CD8-positive, alpha-beta memory T cell (primary cell): ENCODE measurements around the gene WNK2. TPM values are rescaled to one million over a fixed set of nuclear protein-coding genes. Genes with fewer than 3 reads are reported as not detected.

Experiments
- CTCF ChIA-PET: fragments of 350-600 bp; sonication (Branson Sonifier 250); formaldehyde crosslinking; loops from one replicate; lab custom pipeline; 2021; ENCODE audit warnings: antibody characterized with exemption; lab: Charles Lee
- POLR2A ChIA-PET: fragments of 350-600 bp; sonication (Branson Sonifier 250); formaldehyde crosslinking; loops from one replicate; lab custom pipeline; 2021; ENCODE audit warnings: antibody characterized with exemption; lab: Charles Lee
- DNase-seq, 5 donors: peaks; one replicate each; pipeline versions ENCODE4 v3.0.0 to v3.0.0-alpha.2; 2020 to 2022; ENCODE audit warnings: mixed read lengths in 1 of 5
- H3K27ac ChIP-seq: one replicate; pipeline ENCODE4 v1.7.0; 2013; ENCODE audit warnings: low read depth, mild to moderate bottlenecking, low read length, moderate library complexity
- H3K27me3 ChIP-seq: 2 replicates; pipeline ENCODE4 v1.7.0; 2013; ENCODE audit warnings: low read length, mild to moderate bottlenecking; ENCODE audit not compliant: insufficient read depth, poor library complexity, severe bottlenecking
- H3K36me3 ChIP-seq: 2 replicates; pipeline ENCODE4 v1.7.0; 2013; ENCODE audit warnings: mild to moderate bottlenecking, low read length, moderate library complexity; ENCODE audit not compliant: insufficient read depth
- H3K4me1 ChIP-seq: 2 replicates; pipeline ENCODE4 v1.7.0; 2013; ENCODE audit warnings: mild to moderate bottlenecking, low read length, moderate library complexity; ENCODE audit not compliant: insufficient read depth
- H3K4me3 ChIP-seq: 2 replicates; pipeline ENCODE4 v1.7.0; 2013; ENCODE audit warnings: mild to moderate bottlenecking, low read length
- H3K9me3 ChIP-seq: 2 replicates; pipeline ENCODE4 v1.7.0; 2013; ENCODE audit warnings: mild to moderate bottlenecking, low read length
- H3K27ac Mint-ChIP-seq, 8 donors: one replicate each; pipeline ENCODE4 v1.8.0; 2020 to 2021; ENCODE audit warnings: mixed read lengths in 8 of 8, mild to moderate bottlenecking in 6 of 8, inconsistent platforms in 3 of 8, moderate library complexity in 3 of 8
- H3K27me3 Mint-ChIP-seq, 2 donors: one replicate each; pipeline ENCODE4 v1.8.0; 2020 to 2021; ENCODE audit warnings: mixed read lengths in 2 of 2, mild to moderate bottlenecking in 1 of 2, moderate library complexity in 1 of 2
- H3K36me3 Mint-ChIP-seq, 3 donors: one replicate each; pipeline ENCODE4 v1.8.0; 2020 to 2021; ENCODE audit warnings: mixed read lengths in 3 of 3, inconsistent platforms in 1 of 3, mild to moderate bottlenecking in 1 of 3
- H3K4me1 Mint-ChIP-seq, 3 donors: one replicate each; pipeline ENCODE4 v1.8.0; 2020 to 2021; ENCODE audit warnings: mixed read lengths in 3 of 3, inconsistent platforms in 1 of 3, mild to moderate bottlenecking in 1 of 3
- H3K4me3 Mint-ChIP-seq, 7 donors: one replicate each; pipeline ENCODE4 v1.8.0; 2020 to 2021; ENCODE audit warnings: mixed read lengths in 7 of 7, mild to moderate bottlenecking in 6 of 7, moderate library complexity in 4 of 7, inconsistent platforms in 2 of 7
- H3K9me3 Mint-ChIP-seq, 5 donors: one replicate each; pipeline ENCODE4 v1.8.0; 2020 to 2022; ENCODE audit warnings: mixed read lengths in 5 of 5, mild to moderate bottlenecking in 3 of 5, moderate library complexity in 2 of 5, inconsistent platforms in 1 of 5
- polyA plus RNA-seq: library from polyadenylated mRNA; unstranded; fragments of 300-500 nt; fragmentation: Illumina TruSeq; gene quantifications from one replicate; pipeline ENCODE4 v1.2.3, GENCODE V29; 2021
- total RNA-seq, 2 experiments: library from RNA; stranded (reverse); gene quantifications; one replicate each; pipeline ENCODE4 v1.2.3, GENCODE V29; 2021

WNK2 gene
- total and polyA plus RNA-seq, 3 experiments from 2014 or later = 0.20 to 0.55 TPM; not detected in 1

DNA sequence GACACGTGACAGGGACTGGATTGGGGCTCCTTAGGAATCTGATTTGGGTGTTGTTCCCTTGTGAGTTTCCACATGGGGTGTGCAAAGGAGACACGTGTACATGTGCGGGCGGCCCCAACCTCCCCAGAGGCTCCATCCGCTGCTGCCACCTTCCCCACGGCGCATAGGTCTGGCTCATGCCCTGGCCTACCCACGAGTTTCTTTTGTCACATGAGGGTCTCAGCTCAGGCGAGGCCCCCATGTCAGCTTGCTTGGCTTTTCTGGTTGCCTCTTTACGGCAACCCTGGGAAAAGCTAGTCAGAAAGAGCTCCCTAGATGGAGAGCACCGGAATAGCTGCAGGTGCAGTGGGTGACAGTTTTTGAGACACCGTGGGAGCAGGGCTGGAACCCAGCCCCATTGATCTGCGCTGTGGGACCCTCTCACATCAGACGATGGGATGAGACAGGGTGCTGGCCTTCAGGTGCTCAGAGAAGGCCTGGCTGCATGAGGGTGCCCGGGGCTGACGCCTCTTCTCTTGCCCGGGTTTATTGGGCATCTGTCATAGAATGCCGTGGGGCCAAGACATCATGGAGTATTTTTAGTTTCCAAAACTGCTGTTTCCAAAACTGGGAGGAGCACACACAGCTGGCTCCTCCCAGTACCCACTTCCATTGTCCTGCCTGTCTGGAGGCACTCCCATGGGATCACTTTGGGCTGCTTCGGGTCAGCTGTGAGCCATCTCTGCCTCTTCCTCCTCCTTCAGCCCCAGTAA lies 107.8 kb downstream of the WNK2 start:
- CTCF ChIA-PET = no interaction called here
- no peak overlapping the region for H3K4me3 ChIP-seq
- DNase-seq = no peak
- no peaks in the 10 kb centered on the region for H3K36me3 Mint-ChIP-seq
- POLR2A ChIA-PET = no interaction called here
- no peaks in the 10 kb centered on the region for H3K27me3 ChIP-seq
- H3K36me3 ChIP-seq = no peaks in the 10 kb centered on the region
- H3K9me3 Mint-ChIP-seq = no peaks in the 10 kb centered on the region
- peaks cover 0 to 3% (median 0%) of the 10 kb centered on the region in 3 donors for H3K4me1 Mint-ChIP-seq
- H3K27ac Mint-ChIP-seq = no peak overlapping the region
- no peak overlapping the region for H3K4me3 Mint-ChIP-seq
- H3K27me3 Mint-ChIP-seq = peaks cover 14 to 33% of the 10 kb centered on the region in 2 donors
- H3K4me1 ChIP-seq = no peaks in the 10 kb centered on the region
- no peaks in the 10 kb centered on the region for H3K9me3 ChIP-seq
- H3K27ac ChIP-seq = no peak overlapping the region

DNA sequence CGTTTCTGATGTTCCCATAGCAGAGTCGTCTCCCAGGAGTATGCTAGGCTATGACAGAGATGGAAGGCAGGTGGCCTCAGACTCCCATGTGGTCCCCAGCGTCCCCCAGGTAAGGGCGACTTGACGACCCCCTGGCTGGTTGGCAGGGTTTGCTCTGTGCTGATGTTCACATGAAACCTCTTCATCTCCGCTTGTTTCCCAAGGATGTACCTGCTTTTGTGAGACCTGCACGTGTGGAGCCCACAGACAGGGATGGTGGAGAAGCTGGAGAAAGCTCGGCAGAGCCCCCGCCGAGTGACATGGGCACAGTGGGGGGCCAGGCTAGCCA lies 108.3 kb downstream of the WNK2 start:
- Mint-ChIP-seq H3K27me3 (peaks cover 14 to 33% of the 10 kb centered on the region in 2 donors), H3K36me3 (no peaks in the 10 kb centered on the region), H3K4me1 (peaks cover 0 to 5% (median 2%) of the 10 kb centered on the region in 3 donors), H3K9me3 (no peaks in the 10 kb centered on the region), H3K27ac (no peak overlapping the region), H3K4me3 (no peak overlapping the region)
- Histone ChIP-seq H3K27me3 (no peaks in the 10 kb centered on the region), H3K4me1 (no peaks in the 10 kb centered on the region), H3K9me3 (no peaks in the 10 kb centered on the region), H3K36me3 (no peaks in the 10 kb centered on the region), H3K4me3 (no peak overlapping the region), H3K27ac (no peak overlapping the region)
- no peak for DNase-seq
- ChIA-PET CTCF (no interaction called here), POLR2A (no interaction called here)

GRCh38 chr9:93292664-93293328 lies 108.9 kb downstream of the WNK2 start:
- POLR2A ChIA-PET = no interaction called here
- H3K4me1 Mint-ChIP-seq = peaks cover 0 to 6% (median 5%) of the 10 kb centered on the region in 3 donors
- Histone ChIP-seq H3K4me1 (no peaks in the 10 kb centered on the region), H3K27me3 (no peaks in the 10 kb centered on the region), H3K27ac (no peak overlapping the region), H3K9me3 (no peaks in the 10 kb centered on the region), H3K36me3 (no peaks in the 10 kb centered on the region), H3K4me3 (no peak overlapping the region)
- no peaks in the 10 kb centered on the region for H3K9me3 Mint-ChIP-seq
- no peak overlapping the region for H3K4me3 Mint-ChIP-seq
- no peak overlapping the region for H3K27ac Mint-ChIP-seq
- no peak for DNase-seq
- peaks cover 9 to 33% of the 10 kb centered on the region in 2 donors for H3K27me3 Mint-ChIP-seq
- H3K36me3 Mint-ChIP-seq = no peaks in the 10 kb centered on the region
- CTCF ChIA-PET = interaction anchor here (0.8 kb wide), 1 partner anchor 10 kb away, joined by 3 read pairs; no protein-coding TSS in a partner anchor

GRCh38 chr9:93294011-93294410 lies 110.1 kb downstream of the WNK2 start:
- DNase-seq = no peak
- no peaks in the 10 kb centered on the region for H3K9me3 Mint-ChIP-seq
- POLR2A ChIA-PET = no interaction called here
- Histone ChIP-seq H3K4me1 (no peaks in the 10 kb centered on the region), H3K27ac (no peak overlapping the region), H3K4me3 (no peak overlapping the region), H3K36me3 (no peaks in the 10 kb centered on the region), H3K27me3 (no peaks in the 10 kb centered on the region), H3K9me3 (no peaks in the 10 kb centered on the region)
- no peak overlapping the region for H3K4me3 Mint-ChIP-seq
- CTCF ChIA-PET = no interaction called here
- no peaks in the 10 kb centered on the region for H3K36me3 Mint-ChIP-seq
- H3K27ac Mint-ChIP-seq = no peak overlapping the region
- H3K4me1 Mint-ChIP-seq = peaks cover 0 to 6% (median 5%) of the 10 kb centered on the region in 3 donors
- peaks cover 8 to 28% of the 10 kb centered on the region in 2 donors for H3K27me3 Mint-ChIP-seq

DNA sequence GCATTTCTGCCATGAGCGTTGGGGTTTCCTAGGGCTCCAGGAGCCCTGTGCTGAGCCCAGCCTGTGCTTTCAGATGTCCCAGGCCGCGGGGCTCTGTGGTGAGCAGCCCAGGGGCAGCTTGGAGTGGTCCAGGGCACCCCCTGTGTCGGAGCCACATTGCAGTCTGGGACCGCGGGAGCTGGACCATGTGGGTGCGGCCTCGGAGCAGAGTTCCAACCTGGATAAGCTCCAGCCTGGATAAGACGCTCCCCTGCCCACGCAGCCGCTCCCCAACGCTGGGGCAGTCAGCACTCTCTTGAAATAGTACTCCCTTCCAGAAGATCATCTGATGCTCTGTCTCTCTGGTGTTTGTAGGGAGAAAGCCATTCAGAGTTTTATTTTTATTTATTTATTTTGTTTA lies 111.1 kb downstream of the WNK2 start:
- Mint-ChIP-seq H3K27ac (no peak overlapping the region), H3K4me1 (peaks cover 0 to 6% (median 5%) of the 10 kb centered on the region in 3 donors), H3K4me3 (no peak overlapping the region), H3K36me3 (no peaks in the 10 kb centered on the region), H3K27me3 (peaks cover 6 to 28% of the 10 kb centered on the region in 2 donors), H3K9me3 (no peaks in the 10 kb centered on the region)
- no peaks in the 10 kb centered on the region for H3K4me1 ChIP-seq
- no peaks in the 10 kb centered on the region for H3K27me3 ChIP-seq
- no peaks in the 10 kb centered on the region for H3K9me3 ChIP-seq
- H3K27ac ChIP-seq = no peak overlapping the region
- H3K36me3 ChIP-seq = no peaks in the 10 kb centered on the region
- CTCF ChIA-PET = no interaction called here
- H3K4me3 ChIP-seq = no peak overlapping the region
- no peak for DNase-seq
- POLR2A ChIA-PET = no interaction called here

DNA sequence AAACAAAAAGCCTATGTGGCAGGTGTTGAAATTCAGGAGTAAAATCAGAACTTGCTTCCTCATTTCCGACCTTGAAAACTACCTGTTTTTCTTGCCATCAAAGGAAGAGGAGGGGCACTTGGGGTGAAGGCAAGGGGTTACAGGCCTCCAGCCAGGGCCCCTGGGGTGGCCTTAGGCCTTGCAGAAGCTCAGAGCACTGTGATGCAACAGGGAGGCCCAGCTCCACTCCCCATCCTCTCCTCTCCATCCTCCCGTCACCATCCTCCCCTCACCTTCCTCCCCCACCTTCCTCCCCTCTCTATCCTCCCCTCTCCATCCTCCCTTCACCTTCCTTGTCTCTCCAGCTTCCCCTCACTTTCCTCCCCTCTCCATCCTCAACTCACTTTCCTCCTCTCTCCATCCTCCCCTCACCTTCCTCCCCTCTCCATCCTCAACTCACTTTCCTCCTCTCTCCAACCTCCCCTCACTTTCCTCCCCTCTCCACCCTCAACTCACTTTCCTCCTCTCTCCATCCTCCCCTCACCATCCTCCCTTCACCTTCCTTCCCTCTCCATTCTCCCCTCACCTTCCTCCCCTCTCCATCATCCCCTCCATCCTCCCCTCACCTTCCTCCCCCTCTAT lies 111.6 kb downstream of the WNK2 start:
- Histone ChIP-seq H3K9me3 (no peaks in the 10 kb centered on the region), H3K4me1 (no peaks in the 10 kb centered on the region), H3K4me3 (no peak overlapping the region), H3K36me3 (no peaks in the 10 kb centered on the region), H3K27me3 (no peaks in the 10 kb centered on the region), H3K27ac (no peak overlapping the region)
- no peak for DNase-seq
- H3K27ac Mint-ChIP-seq = no peak overlapping the region
- POLR2A ChIA-PET = no interaction called here
- no peak overlapping the region for H3K4me3 Mint-ChIP-seq
- peaks cover 0 to 6% (median 5%) of the 10 kb centered on the region in 3 donors for H3K4me1 Mint-ChIP-seq
- H3K9me3 Mint-ChIP-seq = no peaks in the 10 kb centered on the region
- CTCF ChIA-PET = no interaction called here
- H3K36me3 Mint-ChIP-seq = no peaks in the 10 kb centered on the region
- H3K27me3 Mint-ChIP-seq = peaks cover 6 to 28% of the 10 kb centered on the region in 2 donors

DNA sequence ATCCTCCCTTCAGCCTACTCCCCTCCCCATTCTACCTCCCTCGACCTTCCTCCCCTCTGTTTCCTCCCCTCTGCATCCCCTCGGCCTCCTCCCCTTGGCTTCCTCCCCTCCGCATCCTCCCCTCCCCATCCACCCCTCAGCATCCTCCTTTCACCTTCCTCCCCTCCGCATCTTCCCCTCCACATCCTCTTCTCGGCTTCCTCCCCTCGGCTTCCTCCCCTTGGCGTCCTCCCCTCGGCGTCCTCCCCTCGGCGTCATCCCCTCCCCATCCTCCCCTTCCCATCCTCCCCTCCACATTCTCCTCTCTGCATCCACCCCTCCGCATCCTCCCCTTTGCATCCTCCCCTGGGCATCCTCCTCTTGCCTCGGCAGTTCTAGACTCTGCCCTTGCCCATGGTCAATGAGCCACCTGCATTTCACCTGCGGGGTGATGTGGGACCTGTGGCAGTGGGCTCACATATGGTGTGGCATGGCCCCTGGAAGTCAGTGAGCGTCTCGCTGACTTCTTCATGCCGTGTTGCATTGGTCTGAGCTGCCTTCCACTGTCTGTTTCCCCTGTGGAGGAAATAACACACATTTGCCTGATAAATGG lies 113.0 kb downstream of the WNK2 start:
- H3K9me3 Mint-ChIP-seq = no peaks in the 10 kb centered on the region
- Histone ChIP-seq H3K36me3 (no peaks in the 10 kb centered on the region), H3K9me3 (no peaks in the 10 kb centered on the region), H3K4me1 (no peaks in the 10 kb centered on the region), H3K27ac (no peak overlapping the region), H3K27me3 (no peaks in the 10 kb centered on the region), H3K4me3 (no peak overlapping the region)
- ChIA-PET POLR2A (no interaction called here), CTCF (interaction anchor here (1.0 kb wide), 1 partner anchor 188 kb away, joined by 3 read pairs; no protein-coding TSS in a partner anchor)
- H3K27me3 Mint-ChIP-seq = peaks cover 4 to 18% of the 10 kb centered on the region in 2 donors
- peaks cover 0 to 6% (median 5%) of the 10 kb centered on the region in 3 donors for H3K4me1 Mint-ChIP-seq
- H3K4me3 Mint-ChIP-seq = no peak overlapping the region
- no peak overlapping the region for H3K27ac Mint-ChIP-seq
- no peak for DNase-seq
- H3K36me3 Mint-ChIP-seq = no peaks in the 10 kb centered on the region
